HEK293 (cell line): ENCODE results near the gene EML4.

Source experiments
- GFI1B ChIP-seq: fragments of 450-650 bp; formaldehyde crosslinking; IDR thresholded peaks from 2 replicates; pipeline ENCODE4 v1.5.1; 2016; ENCODE audit warnings: missing biosample characterization, missing genetic modification characterization
- HOXD13 ChIP-seq: sonication (generic); formaldehyde crosslinking; IDR thresholded peaks from 2 replicates; pipeline ENCODE4 v1.8.0; 2022; ENCODE audit warnings: missing genetic modification reagents, borderline replicate concordance
- MYNN ChIP-seq: fragments of 450-650 bp; formaldehyde crosslinking; IDR thresholded peaks from 2 replicates; pipeline ENCODE4 v1.5.1; 2016; ENCODE audit warnings: missing biosample characterization, missing genetic modification characterization, borderline replicate concordance
- YY2 ChIP-seq: fragments of 450-650 bp; formaldehyde crosslinking; IDR thresholded peaks from 2 replicates; pipeline ENCODE4 v1.5.1; 2016; ENCODE audit warnings: missing biosample characterization, missing genetic modification characterization
- ZBTB17 ChIP-seq: fragments of 450-650 bp; formaldehyde crosslinking; IDR thresholded peaks from 2 replicates; pipeline ENCODE4 v1.5.1; 2016; ENCODE audit warnings: missing biosample characterization, missing genetic modification characterization
- ZNF302 ChIP-seq: fragments of 450-650 bp; formaldehyde crosslinking; IDR thresholded peaks from 2 replicates; pipeline ENCODE4 v1.5.1; 2016; ENCODE audit warnings: missing biosample characterization, missing genetic modification characterization, low read depth
- ZNF423 ChIP-seq: fragments of 450-650 bp; formaldehyde crosslinking; IDR thresholded peaks from 2 replicates; pipeline ENCODE4 v1.5.1; 2016; ENCODE audit warnings: missing biosample characterization, missing genetic modification characterization
- ZNF707 ChIP-seq: fragments of 450-650 bp; formaldehyde crosslinking; IDR thresholded peaks from 2 replicates; pipeline ENCODE4 v1.5.1; 2016; ENCODE audit warnings: missing biosample characterization, missing genetic modification characterization
- TF ChIP-seq, protein P1 (sequence below): fragments of 450-650 bp; IDR thresholded peaks from 2 replicates; pipeline ENCODE4 v1.5.1; 2018; ENCODE audit warnings: missing biosample characterization, mild to moderate bottlenecking, missing genetic modification characterization
- TF ChIP-seq, protein P2 (sequence below): fragments of 450-650 bp; formaldehyde crosslinking; IDR thresholded peaks from 2 replicates; pipeline ENCODE4 v1.5.1; 2016; ENCODE audit warnings: missing biosample characterization, missing genetic modification characterization
- TF ChIP-seq, protein P3 (sequence below): fragments of 450-650 bp; formaldehyde crosslinking; IDR thresholded peaks from 2 replicates; pipeline ENCODE4 v1.5.1; 2016; ENCODE audit warnings: missing biosample characterization, missing genetic modification characterization
- TF ChIP-seq, protein P4 (sequence below): fragments of 450-650 bp; formaldehyde crosslinking; IDR thresholded peaks from 2 replicates; pipeline ENCODE4 v1.5.1; 2017; ENCODE audit warnings: missing biosample characterization, missing genetic modification characterization

DNA sequence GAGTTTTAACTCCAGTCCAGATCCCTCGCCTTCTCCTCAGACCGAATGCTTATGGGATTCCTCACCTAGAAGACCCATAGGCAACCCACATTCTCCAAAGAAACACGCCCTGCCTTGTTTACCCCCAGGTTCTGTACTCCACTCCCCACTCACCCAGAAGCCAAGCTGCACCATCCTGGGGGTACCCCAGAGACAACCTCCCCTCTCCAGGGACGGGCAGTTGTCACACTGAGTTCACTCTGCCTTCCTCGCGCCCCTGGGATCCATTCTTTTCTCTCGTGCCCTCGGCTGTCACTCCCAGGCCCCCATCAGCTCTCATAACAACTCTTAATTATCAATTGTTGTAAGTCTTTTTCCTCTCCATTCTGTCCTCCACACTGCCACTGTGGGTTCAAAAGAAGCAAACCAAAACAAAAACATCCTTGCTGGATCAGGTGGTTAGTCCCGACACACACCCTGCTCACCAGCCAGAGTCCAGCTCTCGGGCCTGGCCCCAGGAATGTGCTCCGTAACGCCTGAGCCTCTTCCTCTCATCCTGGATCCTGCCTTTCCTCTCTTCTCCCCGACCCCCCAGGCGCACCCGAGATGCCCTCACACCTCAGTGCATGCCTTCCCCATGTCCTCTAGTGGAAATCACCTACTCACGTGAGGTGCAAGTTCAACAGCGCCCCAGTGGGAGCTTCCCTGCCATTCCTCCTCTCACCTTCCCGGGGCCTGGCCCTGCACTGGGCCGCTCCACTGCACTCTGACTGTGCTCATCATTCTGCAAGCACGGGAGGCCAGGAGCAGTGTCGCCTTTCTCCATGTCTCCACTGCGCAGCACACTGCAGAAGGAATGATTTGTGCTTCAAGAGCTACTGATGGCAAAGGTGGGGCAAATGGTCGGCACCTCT, 171.1 kb downstream of the EML4 start:
- TF ChIP-seq MYNN (no peak), GFI1B (no peak), YY2 (no peak), ZNF423 (no peak), ZNF707 (tag by site-specific recombination) (no peak), ZNF302 (tag by site-specific recombination) (no peak), HOXD13 (CRISPR knock-in tag) (no peak), ZBTB17 (tag by site-specific recombination) (no peak)
- TF ChIP-seq, protein P1, sequence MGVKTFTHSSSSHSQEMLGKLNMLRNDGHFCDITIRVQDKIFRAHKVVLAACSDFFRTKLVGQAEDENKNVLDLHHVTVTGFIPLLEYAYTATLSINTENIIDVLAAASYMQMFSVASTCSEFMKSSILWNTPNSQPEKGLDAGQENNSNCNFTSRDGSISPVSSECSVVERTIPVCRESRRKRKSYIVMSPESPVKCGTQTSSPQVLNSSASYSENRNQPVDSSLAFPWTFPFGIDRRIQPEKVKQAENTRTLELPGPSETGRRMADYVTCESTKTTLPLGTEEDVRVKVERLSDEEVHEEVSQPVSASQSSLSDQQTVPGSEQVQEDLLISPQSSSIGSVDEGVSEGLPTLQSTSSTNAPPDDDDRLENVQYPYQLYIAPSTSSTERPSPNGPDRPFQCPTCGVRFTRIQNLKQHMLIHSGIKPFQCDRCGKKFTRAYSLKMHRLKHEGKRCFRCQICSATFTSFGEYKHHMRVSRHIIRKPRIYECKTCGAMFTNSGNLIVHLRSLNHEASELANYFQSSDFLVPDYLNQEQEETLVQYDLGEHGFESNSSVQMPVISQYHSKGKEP (tag by site-specific recombination) = no peak
- TF ChIP-seq, protein P2, sequence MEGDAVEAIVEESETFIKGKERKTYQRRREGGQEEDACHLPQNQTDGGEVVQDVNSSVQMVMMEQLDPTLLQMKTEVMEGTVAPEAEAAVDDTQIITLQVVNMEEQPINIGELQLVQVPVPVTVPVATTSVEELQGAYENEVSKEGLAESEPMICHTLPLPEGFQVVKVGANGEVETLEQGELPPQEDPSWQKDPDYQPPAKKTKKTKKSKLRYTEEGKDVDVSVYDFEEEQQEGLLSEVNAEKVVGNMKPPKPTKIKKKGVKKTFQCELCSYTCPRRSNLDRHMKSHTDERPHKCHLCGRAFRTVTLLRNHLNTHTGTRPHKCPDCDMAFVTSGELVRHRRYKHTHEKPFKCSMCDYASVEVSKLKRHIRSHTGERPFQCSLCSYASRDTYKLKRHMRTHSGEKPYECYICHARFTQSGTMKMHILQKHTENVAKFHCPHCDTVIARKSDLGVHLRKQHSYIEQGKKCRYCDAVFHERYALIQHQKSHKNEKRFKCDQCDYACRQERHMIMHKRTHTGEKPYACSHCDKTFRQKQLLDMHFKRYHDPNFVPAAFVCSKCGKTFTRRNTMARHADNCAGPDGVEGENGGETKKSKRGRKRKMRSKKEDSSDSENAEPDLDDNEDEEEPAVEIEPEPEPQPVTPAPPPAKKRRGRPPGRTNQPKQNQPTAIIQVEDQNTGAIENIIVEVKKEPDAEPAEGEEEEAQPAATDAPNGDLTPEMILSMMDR (tag by site-specific recombination) = no peak
- TF ChIP-seq, protein P3, sequence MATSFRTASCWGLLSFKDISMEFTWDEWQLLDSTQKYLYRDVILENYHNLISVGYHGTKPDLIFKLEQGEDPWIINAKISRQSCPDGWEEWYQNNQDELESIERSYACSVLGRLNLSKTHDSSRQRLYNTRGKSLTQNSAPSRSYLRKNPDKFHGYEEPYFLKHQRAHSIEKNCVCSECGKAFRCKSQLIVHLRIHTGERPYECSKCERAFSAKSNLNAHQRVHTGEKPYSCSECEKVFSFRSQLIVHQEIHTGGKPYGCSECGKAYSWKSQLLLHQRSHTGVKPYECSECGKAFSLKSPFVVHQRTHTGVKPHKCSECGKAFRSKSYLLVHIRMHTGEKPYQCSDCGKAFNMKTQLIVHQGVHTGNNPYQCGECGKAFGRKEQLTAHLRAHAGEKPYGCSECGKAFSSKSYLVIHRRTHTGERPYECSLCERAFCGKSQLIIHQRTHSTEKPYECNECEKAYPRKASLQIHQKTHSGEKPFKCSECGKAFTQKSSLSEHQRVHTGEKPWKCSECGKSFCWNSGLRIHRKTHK (tag by site-specific recombination) = no peak
- TF ChIP-seq, protein P4, sequence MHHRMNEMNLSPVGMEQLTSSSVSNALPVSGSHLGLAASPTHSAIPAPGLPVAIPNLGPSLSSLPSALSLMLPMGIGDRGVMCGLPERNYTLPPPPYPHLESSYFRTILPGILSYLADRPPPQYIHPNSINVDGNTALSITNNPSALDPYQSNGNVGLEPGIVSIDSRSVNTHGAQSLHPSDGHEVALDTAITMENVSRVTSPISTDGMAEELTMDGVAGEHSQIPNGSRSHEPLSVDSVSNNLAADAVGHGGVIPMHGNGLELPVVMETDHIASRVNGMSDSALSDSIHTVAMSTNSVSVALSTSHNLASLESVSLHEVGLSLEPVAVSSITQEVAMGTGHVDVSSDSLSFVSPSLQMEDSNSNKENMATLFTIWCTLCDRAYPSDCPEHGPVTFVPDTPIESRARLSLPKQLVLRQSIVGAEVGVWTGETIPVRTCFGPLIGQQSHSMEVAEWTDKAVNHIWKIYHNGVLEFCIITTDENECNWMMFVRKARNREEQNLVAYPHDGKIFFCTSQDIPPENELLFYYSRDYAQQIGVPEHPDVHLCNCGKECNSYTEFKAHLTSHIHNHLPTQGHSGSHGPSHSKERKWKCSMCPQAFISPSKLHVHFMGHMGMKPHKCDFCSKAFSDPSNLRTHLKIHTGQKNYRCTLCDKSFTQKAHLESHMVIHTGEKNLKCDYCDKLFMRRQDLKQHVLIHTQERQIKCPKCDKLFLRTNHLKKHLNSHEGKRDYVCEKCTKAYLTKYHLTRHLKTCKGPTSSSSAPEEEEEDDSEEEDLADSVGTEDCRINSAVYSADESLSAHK = no peak
